ENCODE results near the gene CRHR2.

GRCh38 chr7:30657131-30657530 lies 25.1 kb downstream of the CRHR2 start:
- no peak for TF ChIP-seq SOX5 (CRISPR knock-in tag; IDR thresholded peaks at IDR 0.05; ENCODE audit: borderline replicate concordance)
- no peak for TF ChIP-seq CTCF (CRISPR knock-in tag; IDR thresholded peaks at IDR 0.05)
- TF ChIP-seq BRCA1 (CRISPR knock-in tag; IDR thresholded peaks at IDR 0.05): no peak
- no peak for TF ChIP-seq ZNF660 (CRISPR knock-in tag; IDR thresholded peaks at IDR 0.05; ENCODE audit: borderline replicate concordance, low read depth)
- no peak for TF ChIP-seq ZC3H13 (CRISPR knock-in tag; IDR thresholded peaks at IDR 0.05)
- no peak for TF ChIP-seq RFX5 (IDR thresholded peaks at IDR 0.05; ENCODE audit: low read depth, low read length)
- no peak for TF ChIP-seq FOSL1 (CRISPR knock-in tag; IDR thresholded peaks at IDR 0.05; ENCODE audit: borderline replicate concordance)
- TF ChIP-seq ZGPAT (CRISPR knock-in tag; IDR thresholded peaks at IDR 0.05): no peak
- no peak for TF ChIP-seq ZNF333 (CRISPR knock-in tag; IDR thresholded peaks at IDR 0.05; ENCODE audit: borderline replicate concordance)
- TF ChIP-seq CREB1 (IDR thresholded peaks at IDR 0.05): no peak
- TF ChIP-seq CREB1 (CRISPR knock-in tag; IDR thresholded peaks at IDR 0.05): no peak
- no peak for TF ChIP-seq ZNF747 (CRISPR knock-in tag; IDR thresholded peaks at IDR 0.05; ENCODE audit: borderline replicate concordance)
- TF ChIP-seq DMAP1 (CRISPR knock-in tag; IDR thresholded peaks at IDR 0.05): no peak
